Measurements from ENCODE around the gene SOHLH1. TPM values are rescaled to one million over a fixed set of nuclear protein-coding genes. Genes with fewer than 3 reads are reported as not detected.

Gene SOHLH1
- total RNA-seq, 1 donor from 2014 or later: not detected

DNA sequence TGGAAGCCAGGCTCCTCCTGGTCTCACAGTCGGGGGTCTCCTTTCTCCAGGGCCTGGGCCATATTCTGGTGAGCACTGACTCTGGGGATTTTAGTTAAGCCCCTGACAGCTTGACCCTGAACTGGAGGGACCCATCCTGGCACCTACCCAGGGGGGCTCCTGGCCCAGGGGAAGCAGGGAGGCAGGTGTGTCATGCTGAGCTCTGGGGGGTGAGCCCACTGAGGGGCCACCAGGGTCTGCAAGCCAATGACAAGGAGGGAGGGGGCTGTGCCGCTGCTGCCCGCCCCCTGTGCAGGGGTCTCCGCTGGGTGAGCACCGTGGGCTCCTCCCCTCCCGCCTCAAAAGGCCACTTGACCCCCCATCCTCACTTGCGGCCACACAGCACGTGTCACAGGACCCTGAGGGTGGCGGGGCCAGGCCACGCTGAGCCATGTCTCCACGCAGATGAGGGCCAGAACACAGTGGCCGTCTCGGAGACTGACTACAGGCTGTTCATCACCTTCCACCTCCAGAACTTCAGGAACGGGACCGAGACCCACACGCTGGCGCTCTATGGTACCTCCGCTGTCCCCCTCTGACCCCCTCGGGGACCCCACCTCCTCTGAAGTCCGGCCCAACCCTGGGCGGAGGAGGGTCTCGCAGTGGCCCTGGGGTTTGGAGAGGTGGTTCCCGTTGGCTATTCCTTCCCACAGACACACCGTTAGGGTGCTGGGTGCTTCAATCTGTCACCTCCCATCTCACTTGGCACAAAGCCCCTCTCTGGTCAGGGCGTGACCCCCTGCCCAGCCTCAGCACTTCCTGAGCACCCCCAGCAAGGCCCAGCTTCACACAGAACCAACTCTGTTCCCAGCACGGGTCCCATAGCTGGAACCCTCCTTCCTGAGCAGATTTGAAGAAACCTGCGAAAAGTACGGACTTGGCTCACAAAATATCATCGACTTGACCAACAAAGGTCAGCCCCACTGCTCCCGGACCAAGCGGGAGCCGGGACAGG, 34.2 kb downstream of the SOHLH1 start:
- Histone ChIP-seq H3K27ac (no peak overlapping the region), H3K4me1 (peaks cover 13% of the 10 kb centered on the region), H3K79me2 (ENCODE audit: low read depth) (no peaks in the 10 kb centered on the region), H3K27me3 (no peaks in the 10 kb centered on the region), H3K4me3 (no peak overlapping the region), H3F3A (ENCODE audit: low read depth) (peaks cover 6% of the 10 kb centered on the region), H3K9ac (no peak overlapping the region), H4K20me1 (ENCODE audit: low read depth) (no peaks in the 10 kb centered on the region), H2AFZ (replicated peaks) (no peak overlapping the region), H3K36me3 (no peaks in the 10 kb centered on the region), H3K9me3 (ENCODE audit: low read depth) (no peaks in the 10 kb centered on the region), H3K4me2 (no peak overlapping the region)
- no peaks in the 10 kb centered on the region for H3K36me3 Mint-ChIP-seq
- no peak overlapping the region for H3K27ac Mint-ChIP-seq
- peaks cover 30% of the 10 kb centered on the region for H3K4me1 Mint-ChIP-seq
- peaks cover 10% of the 10 kb centered on the region for H3K9me3 Mint-ChIP-seq
- DNase-seq (ENCODE audit: low spot score): no peak
- H3K4me3 Mint-ChIP-seq: no peak overlapping the region
- TF ChIP-seq, protein P1, sequence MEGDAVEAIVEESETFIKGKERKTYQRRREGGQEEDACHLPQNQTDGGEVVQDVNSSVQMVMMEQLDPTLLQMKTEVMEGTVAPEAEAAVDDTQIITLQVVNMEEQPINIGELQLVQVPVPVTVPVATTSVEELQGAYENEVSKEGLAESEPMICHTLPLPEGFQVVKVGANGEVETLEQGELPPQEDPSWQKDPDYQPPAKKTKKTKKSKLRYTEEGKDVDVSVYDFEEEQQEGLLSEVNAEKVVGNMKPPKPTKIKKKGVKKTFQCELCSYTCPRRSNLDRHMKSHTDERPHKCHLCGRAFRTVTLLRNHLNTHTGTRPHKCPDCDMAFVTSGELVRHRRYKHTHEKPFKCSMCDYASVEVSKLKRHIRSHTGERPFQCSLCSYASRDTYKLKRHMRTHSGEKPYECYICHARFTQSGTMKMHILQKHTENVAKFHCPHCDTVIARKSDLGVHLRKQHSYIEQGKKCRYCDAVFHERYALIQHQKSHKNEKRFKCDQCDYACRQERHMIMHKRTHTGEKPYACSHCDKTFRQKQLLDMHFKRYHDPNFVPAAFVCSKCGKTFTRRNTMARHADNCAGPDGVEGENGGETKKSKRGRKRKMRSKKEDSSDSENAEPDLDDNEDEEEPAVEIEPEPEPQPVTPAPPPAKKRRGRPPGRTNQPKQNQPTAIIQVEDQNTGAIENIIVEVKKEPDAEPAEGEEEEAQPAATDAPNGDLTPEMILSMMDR (IDR thresholded peaks at IDR 0.05): no peak
- no peak for TF ChIP-seq EZH2phosphoT487 (IDR thresholded peaks at IDR 0.05)
- TF ChIP-seq EZH2 (IDR thresholded peaks at IDR 0.05): no peak
- H3K27me3 Mint-ChIP-seq (ENCODE audit: insufficient read depth, low read depth): peaks cover 12% of the 10 kb centered on the region

- H3K79me2 ChIP-seq (ENCODE audit: low read depth): no peaks in the 10 kb centered on the region
- DNase-seq (ENCODE audit: low spot score): no peak
- no peaks in the 10 kb centered on the region for H3K9me3 ChIP-seq (ENCODE audit: low read depth)
- Mint-ChIP-seq H3K27me3 (ENCODE audit: insufficient read depth, low read depth) (peaks cover 12% of the 10 kb centered on the region), H3K9me3 (peaks cover 10% of the 10 kb centered on the region), H3K27ac (peak overlapping the region; percentile 50), H3K4me1 (peaks cover 30% of the 10 kb centered on the region), H3K4me3 (peak overlapping the region; percentile 30), H3K36me3 (no peaks in the 10 kb centered on the region)
- H3K4me3 ChIP-seq: no peak overlapping the region
- H3K27me3 ChIP-seq: no peaks in the 10 kb centered on the region
- no peak overlapping the region for H2AFZ ChIP-seq (replicated peaks)
- no peaks in the 10 kb centered on the region for H4K20me1 ChIP-seq (ENCODE audit: low read depth)
- no peak overlapping the region for H3K4me2 ChIP-seq
- TF ChIP-seq EZH2phosphoT487 (IDR thresholded peaks at IDR 0.05) (no peak), EZH2 (IDR thresholded peaks at IDR 0.05) (no peak)
- TF ChIP-seq, protein P1 (IDR thresholded peaks at IDR 0.05): no peak
- no peak overlapping the region for H3K9ac ChIP-seq
- H3K27ac ChIP-seq: no peak overlapping the region
- no peaks in the 10 kb centered on the region for H3K36me3 ChIP-seq
- H3K4me1 ChIP-seq: peaks cover 13% of the 10 kb centered on the region
- peaks cover 6% of the 10 kb centered on the region for H3F3A ChIP-seq (ENCODE audit: low read depth)
Observed at GRCh38 chr9:135664266-135664665, 35.0 kb downstream of the SOHLH1 start.

DNA sequence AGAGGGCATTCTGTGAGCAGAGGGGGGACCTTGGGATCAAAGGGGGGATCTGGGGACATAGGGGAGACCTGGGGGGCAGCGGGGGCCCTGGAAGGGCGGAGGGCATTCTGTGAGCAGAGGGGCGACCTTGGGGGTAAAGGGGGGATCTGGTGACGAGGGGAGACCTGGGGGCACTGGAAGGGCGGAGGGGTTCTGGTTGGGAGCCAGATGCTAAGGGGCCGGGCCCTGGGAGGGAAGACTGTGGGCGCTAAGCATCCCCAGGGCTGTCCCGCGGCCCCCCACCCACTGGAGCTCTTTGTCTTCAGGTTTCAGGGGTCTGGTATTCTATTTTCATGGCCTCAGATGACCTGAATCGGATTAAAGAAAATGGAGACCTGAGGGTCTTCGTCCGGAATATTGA, 35.4 kb downstream of the SOHLH1 start:
- Histone ChIP-seq H3K4me3 (no peak overlapping the region), H3K4me2 (no peak overlapping the region), H3K79me2 (ENCODE audit: low read depth) (no peaks in the 10 kb centered on the region), H3K27ac (no peak overlapping the region), H3K27me3 (no peaks in the 10 kb centered on the region), H3K9me3 (ENCODE audit: low read depth) (no peaks in the 10 kb centered on the region), H2AFZ (replicated peaks) (no peak overlapping the region), H3K9ac (no peak overlapping the region), H3K36me3 (no peaks in the 10 kb centered on the region), H3F3A (ENCODE audit: low read depth) (peaks cover 6% of the 10 kb centered on the region), H3K4me1 (peaks cover 13% of the 10 kb centered on the region), H4K20me1 (ENCODE audit: low read depth) (no peaks in the 10 kb centered on the region)
- H3K4me1 Mint-ChIP-seq: peaks cover 30% of the 10 kb centered on the region
- DNase-seq (ENCODE audit: low spot score): no peak
- peaks cover 12% of the 10 kb centered on the region for H3K27me3 Mint-ChIP-seq (ENCODE audit: insufficient read depth, low read depth)
- TF ChIP-seq EZH2 (IDR thresholded peaks at IDR 0.05): no peak
- TF ChIP-seq EZH2phosphoT487 (IDR thresholded peaks at IDR 0.05): no peak
- TF ChIP-seq, protein P1 (IDR thresholded peaks at IDR 0.05): no peak
- peak overlapping the region; percentile 50 for H3K27ac Mint-ChIP-seq
- no peaks in the 10 kb centered on the region for H3K36me3 Mint-ChIP-seq
- H3K9me3 Mint-ChIP-seq: peaks cover 6% of the 10 kb centered on the region
- H3K4me3 Mint-ChIP-seq: no peak overlapping the region
